ENCODE results near the gene PRICKLE2.

The PRICKLE2 gene

GRCh38 chr3:64157150-64158035 is 67.9 kb downstream of the PRICKLE2 start:
- Mint-ChIP-seq H3K36me3 (ENCODE audit: low read depth) (no peaks in the 10 kb centered on the region), H3K4me1 (ENCODE audit: low read depth) (no peaks in the 10 kb centered on the region), H3K4me3 (no peak overlapping the region), H3K27me3 (peaks cover 1% of the 10 kb centered on the region), H3K9me3 (no peaks in the 10 kb centered on the region), H3K27ac (no peak overlapping the region)
- intact Hi-C loops (cut with micrococcal nuclease) = no loop called here

DNA sequence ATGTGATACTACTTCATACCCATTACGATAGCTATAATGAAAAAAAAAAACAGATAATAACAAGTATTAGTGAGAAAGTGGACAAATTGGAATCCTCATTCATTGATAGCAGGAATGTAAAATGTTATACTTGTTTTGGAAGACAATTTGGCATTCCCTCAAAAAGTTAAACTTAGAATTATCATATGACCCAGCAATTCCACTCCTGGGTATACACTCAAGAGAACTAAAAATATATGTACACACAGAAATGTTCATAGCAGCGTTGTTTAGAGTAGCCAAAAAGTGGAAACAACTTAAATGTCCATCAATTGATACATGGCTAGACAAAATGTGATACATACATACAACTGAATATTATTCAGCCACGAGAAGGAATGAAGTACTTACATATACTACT is 69.9 kb downstream of the PRICKLE2 start:
- H3K27me3 Mint-ChIP-seq = no peaks in the 10 kb centered on the region
- no peaks in the 10 kb centered on the region for H3K36me3 Mint-ChIP-seq (ENCODE audit: low read depth)
- H3K4me1 Mint-ChIP-seq (ENCODE audit: low read depth) = no peaks in the 10 kb centered on the region
- intact Hi-C loops (cut with micrococcal nuclease) = no loop called here
- no peak overlapping the region for H3K27ac Mint-ChIP-seq
- H3K4me3 Mint-ChIP-seq = no peak overlapping the region
- no peaks in the 10 kb centered on the region for H3K9me3 Mint-ChIP-seq

GRCh38 chr3:64152676-64153466 is 72.4 kb downstream of the PRICKLE2 start:
- H3K27me3 Mint-ChIP-seq = no peaks in the 10 kb centered on the region
- H3K36me3 Mint-ChIP-seq (ENCODE audit: low read depth) = no peaks in the 10 kb centered on the region
- H3K9me3 Mint-ChIP-seq = no peaks in the 10 kb centered on the region
- H3K4me3 Mint-ChIP-seq = no peak overlapping the region
- H3K27ac Mint-ChIP-seq = no peak overlapping the region
- H3K4me1 Mint-ChIP-seq (ENCODE audit: low read depth) = no peaks in the 10 kb centered on the region
- intact Hi-C loops (cut with micrococcal nuclease) = no loop called here

GRCh38 chr3:64152086-64152485 is 73.2 kb downstream of the PRICKLE2 start:
- intact Hi-C loops (cut with micrococcal nuclease) = no loop called here
- Mint-ChIP-seq H3K27me3 (no peaks in the 10 kb centered on the region), H3K9me3 (no peaks in the 10 kb centered on the region), H3K4me1 (ENCODE audit: low read depth) (no peaks in the 10 kb centered on the region), H3K27ac (no peak overlapping the region), H3K4me3 (no peak overlapping the region), H3K36me3 (ENCODE audit: low read depth) (no peaks in the 10 kb centered on the region)

DNA sequence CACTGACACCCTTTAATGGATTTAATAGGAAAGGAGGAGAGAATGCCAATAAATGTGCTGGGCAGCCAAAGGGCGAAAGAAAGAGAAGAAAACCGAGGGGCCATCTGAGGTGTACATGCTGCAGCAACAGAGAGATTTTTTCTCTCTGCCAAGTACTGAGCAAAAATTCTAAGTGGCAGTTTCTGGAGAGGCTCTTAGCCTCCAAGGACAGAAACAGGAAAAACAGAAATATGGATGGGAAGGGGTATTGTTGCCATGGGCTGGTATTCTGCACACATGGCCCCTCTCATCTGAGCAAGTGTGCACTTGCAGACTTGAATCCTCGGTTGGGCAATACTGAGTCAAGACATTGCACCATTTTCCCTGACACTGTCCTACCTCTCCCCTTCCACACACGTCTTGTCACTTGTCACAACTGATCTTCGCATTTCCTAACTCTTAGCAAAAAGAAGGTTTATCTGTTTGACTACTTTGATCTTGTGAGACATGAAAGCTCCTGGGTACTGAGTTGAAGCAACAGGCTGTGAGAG is 73.9 kb downstream of the PRICKLE2 start:
- H3K9me3 Mint-ChIP-seq = no peaks in the 10 kb centered on the region
- H3K4me1 Mint-ChIP-seq (ENCODE audit: low read depth) = no peaks in the 10 kb centered on the region
- H3K27me3 Mint-ChIP-seq = no peaks in the 10 kb centered on the region
- intact Hi-C loops (cut with micrococcal nuclease) = no loop called here
- no peak overlapping the region for H3K4me3 Mint-ChIP-seq
- H3K36me3 Mint-ChIP-seq (ENCODE audit: low read depth) = no peaks in the 10 kb centered on the region
- H3K27ac Mint-ChIP-seq = no peak overlapping the region

DNA sequence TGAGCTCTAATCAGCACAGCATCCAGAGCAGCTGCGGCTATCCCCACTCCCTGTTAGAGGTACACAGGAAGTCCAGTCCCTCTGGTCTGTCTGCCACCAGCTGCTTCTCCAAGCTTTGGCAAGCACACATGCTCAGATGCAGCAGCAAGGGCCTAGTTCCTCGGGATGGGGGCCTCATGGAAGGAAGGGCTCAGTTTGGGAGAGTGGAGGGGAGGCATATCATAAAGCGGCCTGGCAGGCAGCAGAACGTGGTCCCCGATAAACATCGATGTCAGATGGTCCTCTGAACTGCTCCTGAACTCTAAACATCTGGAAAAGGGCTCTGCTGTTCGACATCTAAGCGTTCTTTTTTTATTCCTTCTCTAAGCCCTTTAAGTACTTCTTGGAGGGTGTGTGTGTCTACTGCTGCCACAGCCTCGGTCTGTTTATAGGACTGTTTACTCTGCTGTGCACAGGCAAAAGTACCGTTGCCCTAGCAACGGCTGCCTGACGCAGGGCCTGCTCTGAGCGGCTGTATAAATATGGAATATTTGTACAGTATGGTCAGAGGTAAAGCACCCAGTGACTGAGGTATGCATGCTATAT is 74.6 kb downstream of the PRICKLE2 start:
- H3K9me3 Mint-ChIP-seq = no peaks in the 10 kb centered on the region
- H3K4me3 Mint-ChIP-seq = no peak overlapping the region
- H3K27ac Mint-ChIP-seq = no peak overlapping the region
- no peaks in the 10 kb centered on the region for H3K36me3 Mint-ChIP-seq (ENCODE audit: low read depth)
- no peaks in the 10 kb centered on the region for H3K4me1 Mint-ChIP-seq (ENCODE audit: low read depth)
- no peaks in the 10 kb centered on the region for H3K27me3 Mint-ChIP-seq
- intact Hi-C loops (cut with micrococcal nuclease) = no loop called here

- intact Hi-C loops (cut with micrococcal nuclease) = no loop called here
Observed at GRCh38 chr3:64149886-64150285, 75.4 kb downstream of the PRICKLE2 start.

GRCh38 chr3:64148955-64149653 is 76.2 kb downstream of the PRICKLE2 start:
- H3K27ac Mint-ChIP-seq = no peak overlapping the region
- no peaks in the 10 kb centered on the region for H3K4me1 Mint-ChIP-seq (ENCODE audit: low read depth)
- H3K4me3 Mint-ChIP-seq = no peak overlapping the region
- no peaks in the 10 kb centered on the region for H3K27me3 Mint-ChIP-seq
- H3K9me3 Mint-ChIP-seq = no peaks in the 10 kb centered on the region
- intact Hi-C loops (cut with micrococcal nuclease) = no loop called here
- no peaks in the 10 kb centered on the region for H3K36me3 Mint-ChIP-seq (ENCODE audit: low read depth)

More at GRCh38 chr3:64149886-64150285, 75.4 kb downstream of the PRICKLE2 start:
- Mint-ChIP-seq H3K27ac (no peak overlapping the region), H3K4me1 (ENCODE audit: low read depth) (no peaks in the 10 kb centered on the region), H3K36me3 (ENCODE audit: low read depth) (no peaks in the 10 kb centered on the region), H3K9me3 (no peaks in the 10 kb centered on the region), H3K27me3 (no peaks in the 10 kb centered on the region), H3K4me3 (no peak overlapping the region)

DNA sequence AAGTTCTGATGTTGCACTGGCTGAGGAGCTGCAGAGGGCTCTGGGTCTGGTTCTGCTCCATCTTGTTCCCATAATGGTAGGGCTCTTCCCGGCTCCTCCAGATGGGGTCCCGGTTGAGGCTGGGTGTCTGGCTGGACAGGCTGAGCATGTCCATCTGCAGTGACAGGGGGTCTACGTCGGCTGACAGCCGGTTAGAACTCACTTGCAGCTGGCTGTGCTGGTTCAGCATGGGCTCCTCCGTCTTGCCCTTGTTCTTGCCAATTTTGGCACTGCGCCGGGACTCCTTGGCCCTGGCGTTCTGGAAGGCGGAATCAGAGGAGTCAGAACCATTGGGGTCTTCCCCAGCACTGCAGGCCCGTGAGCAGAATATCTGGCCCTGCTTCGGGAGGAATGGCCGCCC is 78.1 kb downstream of the PRICKLE2 start:
- H3K36me3 Mint-ChIP-seq (ENCODE audit: low read depth) = no peaks in the 10 kb centered on the region
- no peaks in the 10 kb centered on the region for H3K27me3 Mint-ChIP-seq
- no peak overlapping the region for H3K27ac Mint-ChIP-seq
- intact Hi-C loops (cut with micrococcal nuclease) = no loop called here
- H3K9me3 Mint-ChIP-seq = no peaks in the 10 kb centered on the region
- no peaks in the 10 kb centered on the region for H3K4me1 Mint-ChIP-seq (ENCODE audit: low read depth)
- no peak overlapping the region for H3K4me3 Mint-ChIP-seq

- Mint-ChIP-seq H3K27me3 (no peaks in the 10 kb centered on the region), H3K9me3 (no peaks in the 10 kb centered on the region), H3K4me3 (no peak overlapping the region), H3K4me1 (ENCODE audit: low read depth) (no peaks in the 10 kb centered on the region), H3K27ac (no peak overlapping the region), H3K36me3 (ENCODE audit: low read depth) (no peaks in the 10 kb centered on the region)
- intact Hi-C loops (cut with micrococcal nuclease) = no loop called here
Observed at GRCh38 chr3:64145438-64145837, 79.8 kb downstream of the PRICKLE2 start.

DNA sequence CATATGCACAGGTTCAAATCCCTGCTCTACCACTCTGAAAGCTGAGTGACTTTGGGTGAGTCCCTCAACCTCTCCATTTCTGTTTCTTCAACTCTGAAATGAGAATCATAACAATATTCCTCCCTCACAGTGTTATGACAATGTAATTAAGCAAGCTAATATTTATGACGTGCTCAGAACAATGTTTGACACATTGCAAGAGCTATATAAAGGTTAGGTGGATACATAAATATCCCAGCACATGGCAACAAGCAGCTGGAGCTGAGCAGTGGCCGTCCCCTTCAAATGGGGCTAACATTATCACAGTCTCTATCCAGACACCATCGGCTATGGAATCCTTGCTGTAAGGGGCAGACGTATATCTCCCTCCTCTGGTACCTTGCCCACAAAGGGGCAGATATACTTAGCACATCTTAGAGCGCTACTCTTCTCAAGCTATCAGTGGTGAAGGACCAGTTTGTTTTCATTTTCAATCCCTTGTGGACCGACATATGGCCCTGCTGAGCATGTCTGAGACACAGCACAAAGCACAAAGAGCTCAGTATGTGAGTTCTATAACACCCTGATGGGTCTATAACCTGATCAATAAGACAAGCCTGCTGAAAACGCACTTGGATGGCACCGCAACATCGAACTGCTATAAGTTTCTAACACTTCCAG is 80.9 kb downstream of the PRICKLE2 start:
- Mint-ChIP-seq H3K9me3 (no peaks in the 10 kb centered on the region), H3K36me3 (ENCODE audit: low read depth) (no peaks in the 10 kb centered on the region), H3K4me3 (no peak overlapping the region), H3K4me1 (ENCODE audit: low read depth) (no peaks in the 10 kb centered on the region), H3K27me3 (no peaks in the 10 kb centered on the region), H3K27ac (no peak overlapping the region)
- intact Hi-C loops (cut with micrococcal nuclease) = no loop called here

- no peaks in the 10 kb centered on the region for H3K9me3 Mint-ChIP-seq
- H3K27me3 Mint-ChIP-seq = no peaks in the 10 kb centered on the region
- H3K27ac Mint-ChIP-seq = no peak overlapping the region
- intact Hi-C loops (cut with micrococcal nuclease) = no loop called here
- no peak overlapping the region for H3K4me3 Mint-ChIP-seq
- no peaks in the 10 kb centered on the region for H3K36me3 Mint-ChIP-seq (ENCODE audit: low read depth)
- no peaks in the 10 kb centered on the region for H3K4me1 Mint-ChIP-seq (ENCODE audit: low read depth)
Observed at GRCh38 chr3:64143409-64144130, 81.7 kb downstream of the PRICKLE2 start.

DNA sequence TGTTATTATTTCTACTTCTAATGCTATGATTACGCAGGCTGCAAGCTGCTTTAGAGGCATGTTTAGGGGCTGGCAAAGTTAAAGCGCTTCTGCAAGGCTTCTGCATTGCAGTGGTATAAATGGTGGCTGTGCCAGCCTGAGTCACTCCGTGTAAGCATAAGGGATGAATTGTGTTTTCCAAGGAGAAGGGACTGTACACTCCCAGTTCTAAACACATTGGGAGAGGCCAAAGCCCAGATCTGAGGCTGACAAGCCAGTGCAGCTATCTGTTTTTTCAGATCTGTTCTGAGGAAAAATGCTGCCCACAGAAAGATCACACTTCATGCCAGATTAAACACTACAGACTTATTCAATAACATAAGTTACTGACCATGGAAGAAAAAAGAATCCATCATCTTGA is 83.8 kb downstream of the PRICKLE2 start:
- H3K9me3 Mint-ChIP-seq = no peaks in the 10 kb centered on the region
- no peaks in the 10 kb centered on the region for H3K36me3 Mint-ChIP-seq (ENCODE audit: low read depth)
- H3K4me3 Mint-ChIP-seq = no peak overlapping the region
- intact Hi-C loops (cut with micrococcal nuclease) = no loop called here
- H3K27me3 Mint-ChIP-seq = no peaks in the 10 kb centered on the region
- H3K4me1 Mint-ChIP-seq (ENCODE audit: low read depth) = no peaks in the 10 kb centered on the region
- H3K27ac Mint-ChIP-seq = no peak overlapping the region

Measured in dendritic cell treated with granulocyte-macrophage colony-stimulating factor and Interleukin-4, amounts not matched to agents 40 ng/mL and 50 ng/mL, for 4 days (primary cell).